GF-D8 (cell line): ENCODE results near the gene TMEM38B.
A peak's percentile ranks its signal among the peaks of the same experiment; 100 is the strongest.

Experiments
- DNase-seq: peaks from one replicate; lab custom pipeline; 2025; lab: John Stamatoyannopoulos, UW

The TMEM38B gene

DNA sequence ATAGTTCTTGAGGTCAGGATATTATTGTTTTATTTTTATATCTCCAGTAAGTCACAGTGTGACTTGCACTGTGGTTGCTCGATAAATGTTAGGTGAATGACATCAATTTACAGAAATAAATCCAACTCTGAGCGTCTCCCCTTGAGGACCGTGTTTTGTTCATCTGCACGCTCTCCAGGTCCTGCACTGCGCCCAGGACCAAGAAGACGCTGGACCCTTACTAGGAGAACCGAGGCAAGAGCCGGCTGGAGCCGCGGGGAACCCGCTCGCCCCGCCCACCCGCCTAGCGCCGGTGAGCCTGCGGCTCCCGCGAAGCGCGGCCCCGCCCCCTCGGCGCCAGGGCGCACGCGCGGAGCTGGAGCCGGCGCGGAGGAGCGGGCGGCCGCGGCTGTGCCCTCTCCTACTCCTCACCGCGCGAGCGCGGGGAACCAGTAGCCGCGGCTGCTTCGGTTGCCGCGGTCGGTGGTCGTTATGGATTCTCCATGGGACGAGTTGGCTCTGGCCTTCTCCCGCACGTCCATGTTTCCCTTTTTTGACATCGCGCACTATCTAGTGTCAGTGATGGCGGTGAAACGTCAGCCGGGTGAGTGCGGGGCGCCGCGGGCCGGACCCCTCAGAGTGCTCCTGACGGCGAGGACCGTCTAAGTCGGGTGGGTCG, at the start of gene TMEM38B:
Gene TMEM38B, plus strand, starts transcription at position 352 of the 658 bp plus-strand sequence. Its CDS starts 120 bp downstream, at position 472.
- DNase-seq: peak; percentile 39

DNA sequence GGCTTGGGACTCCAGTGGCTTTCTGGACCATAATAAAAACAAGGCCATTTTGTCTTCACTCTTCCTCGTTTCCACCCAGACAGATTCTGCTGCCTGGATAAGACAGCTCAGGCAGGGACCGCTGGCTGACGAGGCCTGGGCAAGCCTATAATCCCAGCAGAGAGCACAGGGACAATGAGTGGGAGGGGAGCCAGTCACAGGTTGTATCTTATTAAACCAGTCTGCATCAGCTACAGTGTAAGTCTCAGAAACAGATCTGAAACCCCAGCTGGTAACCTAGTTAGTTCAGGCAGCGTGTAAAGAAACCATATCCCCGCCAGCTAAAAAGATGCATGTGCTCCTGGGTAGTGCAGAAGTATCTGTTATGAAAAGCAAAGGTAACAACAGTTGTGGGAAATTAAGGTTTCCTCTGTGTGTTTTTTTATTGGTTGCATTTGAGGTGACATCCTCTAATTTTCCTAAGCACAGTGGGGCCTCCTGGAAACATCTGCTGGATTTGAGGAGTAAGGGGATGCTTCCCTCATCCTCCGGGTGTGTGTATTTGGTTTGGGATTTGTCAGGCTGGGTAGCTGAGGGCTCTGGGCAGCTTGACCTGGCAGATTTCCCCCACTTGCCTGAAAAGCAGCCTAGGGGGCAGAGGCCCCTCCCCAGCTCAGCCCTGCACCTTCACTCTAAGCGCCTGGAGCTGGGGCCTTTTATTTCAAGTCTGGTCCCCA, 47.3 kb upstream of the TMEM38B start:
- DNase-seq: no peak

GRCh38 chr9:105647595-105648349, 46.6 kb upstream of the TMEM38B start:
- no peak for DNase-seq

- DNase-seq: no peak
Observed at GRCh38 chr9:105651806-105652205, 42.5 kb upstream of the TMEM38B start.

GRCh38 chr9:105656131-105656921, 38.0 kb upstream of the TMEM38B start:
- no peak for DNase-seq

DNA sequence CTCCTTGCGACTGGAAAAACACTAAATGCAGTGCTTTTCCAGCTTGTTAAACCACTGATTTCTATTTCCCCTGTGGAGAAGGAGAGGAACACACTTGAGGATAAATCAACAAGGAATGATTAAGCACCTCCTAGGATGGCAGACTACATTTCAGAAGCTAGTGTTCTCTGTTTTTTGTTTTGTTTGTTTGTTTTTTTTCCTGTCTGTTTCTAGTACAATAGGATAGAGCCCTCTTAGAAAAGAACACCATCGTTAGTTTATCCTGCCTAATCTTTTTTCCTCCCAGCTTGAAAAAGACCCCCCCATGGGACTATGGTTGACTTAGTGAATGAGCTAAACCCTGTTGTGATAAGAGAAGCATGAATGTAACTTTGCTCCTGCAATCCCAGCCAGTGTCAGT, 36.0 kb upstream of the TMEM38B start:
- no peak for DNase-seq

GRCh38 chr9:105661011-105661410, 33.3 kb upstream of the TMEM38B start:
- DNase-seq: no peak

DNA sequence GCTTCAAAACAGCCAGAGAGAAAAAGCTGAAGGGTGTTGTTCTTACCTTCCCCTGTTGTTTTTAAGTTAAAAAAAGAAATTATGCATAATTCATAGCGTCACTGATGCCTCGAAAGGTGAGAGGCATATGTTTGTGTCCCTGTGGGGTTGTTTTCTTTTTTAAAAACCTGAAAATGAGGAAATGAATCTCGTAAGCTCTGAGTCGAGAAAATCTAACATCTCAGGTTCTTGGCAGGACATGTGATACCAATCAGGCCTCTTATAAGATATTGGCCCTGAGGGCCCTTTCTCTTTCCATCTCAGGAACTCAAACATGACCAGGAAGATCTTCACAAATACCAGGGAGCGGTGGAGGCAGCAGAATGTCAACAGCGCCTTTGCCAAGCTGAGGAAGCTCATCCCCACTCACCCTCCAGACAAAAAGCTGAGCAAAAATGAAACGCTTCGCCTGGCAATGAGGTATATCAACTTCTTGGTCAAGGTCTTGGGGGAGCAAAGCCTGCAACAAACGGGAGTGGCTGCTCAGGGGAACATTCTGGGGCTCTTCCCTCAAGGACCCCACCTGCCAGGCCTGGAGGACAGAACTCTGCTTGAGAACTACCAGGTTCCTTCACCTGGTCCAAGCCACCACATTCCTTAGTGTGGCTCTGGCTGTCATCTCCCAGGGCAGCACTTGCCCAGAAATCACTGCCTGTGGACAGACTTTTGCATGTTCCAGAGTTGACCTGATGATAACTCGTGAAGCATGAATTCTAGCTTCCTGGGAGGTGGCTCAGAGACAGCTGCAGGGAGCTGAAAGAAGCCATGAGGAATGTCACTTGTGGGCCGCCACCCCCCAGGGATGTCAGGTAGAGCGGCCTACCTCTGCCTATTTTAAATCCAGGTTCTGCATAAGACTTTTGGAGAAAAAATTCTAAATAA, 31.9 kb upstream of the TMEM38B start, which contains the start of gene TAL2:
Gene TAL2, plus strand, starts transcription at position 274 of the 921 bp plus-strand sequence. Its CDS starts 40 bp downstream, at position 314.
- DNase-seq: no peak

GRCh38 chr9:105663914-105664313, 30.4 kb upstream of the TMEM38B start:
- DNase-seq: no peak

- DNase-seq: no peak
Observed at GRCh38 chr9:105667867-105668266, 26.5 kb upstream of the TMEM38B start.

- DNase-seq: no peak
Observed at GRCh38 chr9:105670315-105670714, 24.0 kb upstream of the TMEM38B start.

DNA sequence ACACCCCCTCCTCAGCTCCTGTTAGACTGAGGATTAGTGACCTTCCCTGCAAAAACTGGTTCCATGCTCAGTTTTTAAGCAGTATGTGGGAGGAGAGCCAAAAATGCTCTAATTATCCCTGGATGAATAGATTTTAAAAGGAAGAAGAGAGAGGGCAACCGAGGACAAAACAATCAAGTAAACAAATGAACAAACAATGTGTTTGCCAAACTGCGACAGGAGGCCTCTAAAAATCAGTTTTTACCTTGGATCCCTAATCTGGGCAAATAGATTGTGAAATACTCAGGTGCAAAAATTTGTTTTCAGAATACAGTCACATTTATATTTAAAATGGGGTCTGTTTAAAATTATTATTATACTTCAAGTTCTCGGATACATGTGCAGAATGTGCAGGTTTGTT, 23.6 kb upstream of the TMEM38B start:
- DNase-seq: no peak

DNA sequence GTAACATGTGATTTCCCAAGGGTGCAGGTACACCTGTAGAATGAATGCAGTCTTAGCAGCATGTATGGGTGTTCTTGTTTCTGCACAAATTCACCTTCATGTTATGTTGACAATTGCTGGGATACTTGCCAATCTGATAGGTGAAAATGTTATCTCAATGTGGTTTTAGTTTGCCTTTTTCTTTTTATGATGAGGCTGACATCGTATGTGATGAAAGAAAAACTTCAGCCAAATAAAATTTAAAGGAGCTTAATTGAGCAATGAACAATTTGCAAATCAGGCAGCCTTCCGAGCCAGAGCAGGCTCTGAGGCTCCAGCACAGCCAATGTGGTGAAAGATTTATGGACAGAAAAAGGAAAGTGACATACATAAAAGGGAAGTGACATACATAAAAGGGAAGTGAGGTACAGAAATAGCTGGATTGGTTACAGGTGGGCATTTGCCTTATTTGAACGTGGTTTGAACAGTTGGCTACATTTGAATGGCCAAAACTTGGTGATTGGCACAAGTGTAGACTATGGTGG, 21.6 kb upstream of the TMEM38B start:
- peak; percentile 90 for DNase-seq

DNA sequence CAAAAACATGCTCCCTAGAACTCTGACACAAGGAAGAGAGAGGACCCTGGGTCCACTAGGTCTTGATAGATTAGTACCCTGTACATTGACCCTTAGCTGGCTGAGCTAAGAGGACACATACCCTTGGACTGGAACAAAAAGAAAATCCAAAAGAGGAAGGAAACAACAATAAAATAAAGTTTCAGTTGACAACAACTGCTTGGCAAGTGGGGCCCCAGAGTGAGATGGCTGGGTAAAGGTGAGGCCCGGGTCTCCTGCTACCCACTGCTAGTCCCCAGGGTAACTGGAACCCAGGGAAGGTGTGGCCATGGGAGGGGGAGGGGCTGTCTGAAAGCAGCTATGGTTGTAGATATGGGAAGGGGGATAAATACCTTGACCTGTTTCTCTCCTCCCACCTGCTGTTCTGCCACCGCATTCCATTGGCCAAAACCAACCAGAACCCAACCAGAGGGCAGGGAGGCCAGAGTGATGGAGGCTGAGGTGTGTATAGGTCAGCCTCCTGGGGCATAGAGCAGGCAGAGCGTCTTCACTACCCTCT, 20.4 kb upstream of the TMEM38B start:
- no peak for DNase-seq

- no peak for DNase-seq
Observed at GRCh38 chr9:105676351-105676923, 17.9 kb upstream of the TMEM38B start.

DNA sequence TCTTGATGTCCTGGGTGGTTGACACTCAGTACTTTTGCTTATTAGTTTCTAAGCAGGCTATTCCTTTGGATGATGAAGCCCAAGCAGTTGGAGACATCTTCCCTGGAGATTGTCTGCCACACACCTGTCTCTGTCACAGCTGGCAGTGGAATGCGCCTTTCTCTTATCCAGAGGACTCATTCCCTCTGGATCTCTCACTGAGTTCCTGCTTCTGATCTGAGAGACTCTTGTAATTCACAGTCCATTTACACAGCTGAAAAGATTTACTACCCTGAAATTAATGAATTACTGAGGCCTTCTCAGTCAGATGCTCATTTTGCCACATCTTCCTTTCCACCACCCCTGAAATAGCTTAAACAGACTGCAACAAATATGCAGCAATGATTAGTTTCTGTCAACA, 16.2 kb upstream of the TMEM38B start:
- DNase-seq: no peak

DNA sequence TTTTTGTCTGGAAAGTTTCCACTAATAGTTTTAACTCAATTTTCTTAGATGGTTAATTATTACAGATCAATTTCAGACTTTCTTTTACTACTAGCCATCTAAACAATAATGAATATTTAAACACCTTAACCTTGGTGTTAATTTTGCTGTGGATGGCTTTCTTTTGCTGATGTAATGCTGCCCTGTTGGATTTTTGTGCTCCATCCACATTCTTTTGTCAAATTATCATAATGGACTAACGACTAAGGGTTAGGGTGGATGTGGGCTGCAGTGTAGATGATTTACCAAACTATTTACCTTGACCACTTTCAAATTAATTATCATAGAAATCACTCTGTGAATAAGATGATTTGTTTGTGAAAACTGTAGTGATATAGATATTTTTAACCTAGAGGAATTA, 15.6 kb upstream of the TMEM38B start:
- no peak for DNase-seq

DNA sequence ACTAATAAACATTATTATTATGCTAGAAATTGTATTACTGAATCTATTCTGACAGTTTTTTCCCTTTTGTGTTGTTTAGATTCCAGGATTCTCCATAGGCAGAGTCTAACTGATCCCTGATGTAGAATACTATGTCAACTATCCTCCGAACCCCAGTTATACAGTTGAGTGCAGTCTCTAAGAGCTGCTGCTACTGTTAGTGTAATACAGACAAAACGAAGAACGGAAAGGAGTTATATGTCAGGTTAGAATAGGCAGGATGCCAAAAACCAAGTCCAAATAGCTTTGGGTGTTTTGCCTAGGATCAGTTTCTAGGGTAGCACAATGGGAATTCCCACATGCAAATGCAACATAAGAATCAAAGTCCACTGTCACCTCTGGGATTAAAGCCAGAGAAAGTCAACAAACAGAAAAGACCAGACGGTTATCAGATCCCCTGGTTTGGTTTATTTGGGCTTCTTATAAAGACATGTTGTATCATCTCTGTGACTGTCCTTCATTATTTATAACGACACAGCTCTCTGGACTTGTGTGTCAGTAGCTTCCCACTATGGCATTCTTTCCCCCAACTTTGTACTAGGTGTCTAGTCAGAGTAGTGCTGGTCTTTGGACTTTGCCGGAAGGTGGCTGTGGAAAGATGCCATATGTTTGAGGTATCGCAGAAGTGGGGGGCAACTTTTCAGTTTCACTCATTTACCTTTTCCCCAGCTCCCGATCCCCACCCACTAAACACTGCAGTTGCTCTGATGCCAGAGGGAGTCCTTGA, 14.9 kb upstream of the TMEM38B start:
- DNase-seq: no peak

- DNase-seq: no peak
Observed at GRCh38 chr9:105681313-105681712, 13.0 kb upstream of the TMEM38B start.
